ENCODE measurements around the gene KCTD3.

KCTD3 gene

DNA sequence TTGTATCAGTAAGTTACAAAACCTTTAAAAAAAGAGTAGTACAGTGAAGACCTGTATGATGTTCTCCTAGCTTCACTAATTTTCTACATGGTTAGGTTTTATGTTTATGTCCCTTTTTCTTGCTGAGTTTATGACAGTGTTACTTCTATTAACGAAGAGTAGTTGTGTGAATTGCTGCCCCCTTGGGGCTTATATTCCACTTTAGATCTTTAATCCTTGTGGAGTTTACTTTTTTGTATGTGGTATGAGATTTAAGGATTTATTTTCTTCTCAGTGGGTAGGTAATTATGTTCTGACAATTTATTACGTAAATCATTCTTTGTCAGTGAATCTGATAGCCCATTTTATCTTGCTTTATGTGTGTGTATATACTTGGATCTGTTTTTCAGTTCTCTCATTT, 14.8 kb downstream of the KCTD3 start:
- no peak for TF ChIP-seq POLR2AphosphoS5 (IDR thresholded peaks at IDR 0.05; ENCODE audit: low read depth)
- no peak for TF ChIP-seq SPI1 (IDR thresholded peaks at IDR 0.05; ENCODE audit: borderline replicate concordance, low read depth)
- TF ChIP-seq GABPA (IDR thresholded peaks at IDR 0.05; ENCODE audit: low read depth): no peak
- TF ChIP-seq, protein P1, sequence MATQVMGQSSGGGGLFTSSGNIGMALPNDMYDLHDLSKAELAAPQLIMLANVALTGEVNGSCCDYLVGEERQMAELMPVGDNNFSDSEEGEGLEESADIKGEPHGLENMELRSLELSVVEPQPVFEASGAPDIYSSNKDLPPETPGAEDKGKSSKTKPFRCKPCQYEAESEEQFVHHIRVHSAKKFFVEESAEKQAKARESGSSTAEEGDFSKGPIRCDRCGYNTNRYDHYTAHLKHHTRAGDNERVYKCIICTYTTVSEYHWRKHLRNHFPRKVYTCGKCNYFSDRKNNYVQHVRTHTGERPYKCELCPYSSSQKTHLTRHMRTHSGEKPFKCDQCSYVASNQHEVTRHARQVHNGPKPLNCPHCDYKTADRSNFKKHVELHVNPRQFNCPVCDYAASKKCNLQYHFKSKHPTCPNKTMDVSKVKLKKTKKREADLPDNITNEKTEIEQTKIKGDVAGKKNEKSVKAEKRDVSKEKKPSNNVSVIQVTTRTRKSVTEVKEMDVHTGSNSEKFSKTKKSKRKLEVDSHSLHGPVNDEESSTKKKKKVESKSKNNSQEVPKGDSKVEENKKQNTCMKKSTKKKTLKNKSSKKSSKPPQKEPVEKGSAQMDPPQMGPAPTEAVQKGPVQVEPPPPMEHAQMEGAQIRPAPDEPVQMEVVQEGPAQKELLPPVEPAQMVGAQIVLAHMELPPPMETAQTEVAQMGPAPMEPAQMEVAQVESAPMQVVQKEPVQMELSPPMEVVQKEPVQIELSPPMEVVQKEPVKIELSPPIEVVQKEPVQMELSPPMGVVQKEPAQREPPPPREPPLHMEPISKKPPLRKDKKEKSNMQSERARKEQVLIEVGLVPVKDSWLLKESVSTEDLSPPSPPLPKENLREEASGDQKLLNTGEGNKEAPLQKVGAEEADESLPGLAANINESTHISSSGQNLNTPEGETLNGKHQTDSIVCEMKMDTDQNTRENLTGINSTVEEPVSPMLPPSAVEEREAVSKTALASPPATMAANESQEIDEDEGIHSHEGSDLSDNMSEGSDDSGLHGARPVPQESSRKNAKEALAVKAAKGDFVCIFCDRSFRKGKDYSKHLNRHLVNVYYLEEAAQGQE (IDR thresholded peaks at IDR 0.05; ENCODE audit: insufficient replicate concordance, low read depth): no peak
- Histone ChIP-seq H3K27ac (replicated peaks) (no peak overlapping the region), H3K4me3 (replicated peaks; ENCODE audit: insufficient read depth, low read length) (no peak overlapping the region), H3K27me3 (ENCODE audit: insufficient read depth, poor library complexity, severe bottlenecking) (no peaks in the 10 kb centered on the region)
- DNase-seq (ENCODE audit: low read depth in 1 of 2, low spot score in 1 of 2): no peak

DNA sequence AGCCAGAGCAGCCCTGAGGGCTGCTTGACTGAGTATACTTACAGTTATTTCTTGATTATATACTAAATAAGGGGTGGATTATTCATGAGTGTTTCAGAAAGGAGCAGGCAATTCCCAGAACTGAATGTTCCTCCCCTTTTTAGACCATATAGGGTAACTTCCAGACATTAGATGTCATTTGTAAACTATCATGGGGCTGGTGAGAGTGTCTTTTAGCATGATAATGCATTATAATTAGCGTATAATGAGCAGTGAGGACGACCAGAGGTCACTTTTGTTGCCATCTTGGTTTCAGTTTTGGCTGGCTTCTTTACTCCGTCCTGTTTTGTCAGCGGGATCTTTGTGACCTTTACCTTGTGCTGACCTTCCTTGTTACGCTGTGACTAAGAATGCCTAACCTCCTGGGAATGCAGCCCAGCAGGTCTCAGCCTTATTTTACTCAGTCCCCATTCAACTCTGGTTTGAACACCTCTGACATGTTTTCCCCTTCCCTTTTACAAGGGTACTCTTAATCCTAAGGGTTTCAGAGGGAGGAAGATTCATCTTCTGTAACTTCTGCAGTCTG, 16.2 kb downstream of the KCTD3 start:
- Histone ChIP-seq H3K4me3 (replicated peaks; ENCODE audit: insufficient read depth, low read length) (no peak overlapping the region), H3K27me3 (ENCODE audit: insufficient read depth, poor library complexity, severe bottlenecking) (no peaks in the 10 kb centered on the region), H3K27ac (replicated peaks) (no peak overlapping the region)
- no peak for DNase-seq (ENCODE audit: low read depth in 1 of 2, low spot score in 1 of 2)
- TF ChIP-seq, protein P1 (IDR thresholded peaks at IDR 0.05; ENCODE audit: insufficient replicate concordance, low read depth): no peak
- TF ChIP-seq SPI1 (IDR thresholded peaks at IDR 0.05; ENCODE audit: borderline replicate concordance, low read depth) (no peak), POLR2AphosphoS5 (IDR thresholded peaks at IDR 0.05; ENCODE audit: low read depth) (no peak)

DNA sequence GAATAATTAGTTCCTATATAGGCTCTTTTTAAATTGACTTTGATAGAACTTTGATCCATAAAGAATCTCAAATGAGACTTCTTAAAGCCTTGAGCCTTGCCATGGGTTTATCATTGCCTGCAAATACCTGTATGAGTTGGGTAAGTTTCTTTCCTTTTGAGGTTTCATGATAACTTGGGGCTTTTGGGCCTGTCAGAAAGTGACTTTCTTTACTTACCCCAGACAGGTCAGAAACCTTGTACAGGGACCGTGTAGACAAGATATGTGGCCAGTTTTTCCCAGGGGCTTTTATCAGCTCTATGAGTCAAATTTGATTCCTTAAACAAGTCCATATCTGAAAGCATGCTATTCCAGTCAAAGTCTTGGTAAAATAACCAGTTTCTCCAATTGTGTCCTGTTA, 17.3 kb downstream of the KCTD3 start:
- no peak for DNase-seq (ENCODE audit: low read depth in 1 of 2, low spot score in 1 of 2)
- H3K27ac ChIP-seq (replicated peaks): no peak overlapping the region

More for the DNA sequence above, 17.3 kb downstream of the KCTD3 start:
- Histone ChIP-seq H3K27me3 (ENCODE audit: insufficient read depth, poor library complexity, severe bottlenecking) (no peaks in the 10 kb centered on the region), H3K4me3 (replicated peaks; ENCODE audit: insufficient read depth, low read length) (no peak overlapping the region)
- TF ChIP-seq SPI1 (IDR thresholded peaks at IDR 0.05; ENCODE audit: borderline replicate concordance, low read depth) (no peak), POLR2AphosphoS5 (IDR thresholded peaks at IDR 0.05; ENCODE audit: low read depth) (no peak), GABPA (IDR thresholded peaks at IDR 0.05; ENCODE audit: low read depth) (no peak)
- TF ChIP-seq, protein P1 (IDR thresholded peaks at IDR 0.05; ENCODE audit: insufficient replicate concordance, low read depth): no peak
- TF ChIP-seq, protein P2, sequence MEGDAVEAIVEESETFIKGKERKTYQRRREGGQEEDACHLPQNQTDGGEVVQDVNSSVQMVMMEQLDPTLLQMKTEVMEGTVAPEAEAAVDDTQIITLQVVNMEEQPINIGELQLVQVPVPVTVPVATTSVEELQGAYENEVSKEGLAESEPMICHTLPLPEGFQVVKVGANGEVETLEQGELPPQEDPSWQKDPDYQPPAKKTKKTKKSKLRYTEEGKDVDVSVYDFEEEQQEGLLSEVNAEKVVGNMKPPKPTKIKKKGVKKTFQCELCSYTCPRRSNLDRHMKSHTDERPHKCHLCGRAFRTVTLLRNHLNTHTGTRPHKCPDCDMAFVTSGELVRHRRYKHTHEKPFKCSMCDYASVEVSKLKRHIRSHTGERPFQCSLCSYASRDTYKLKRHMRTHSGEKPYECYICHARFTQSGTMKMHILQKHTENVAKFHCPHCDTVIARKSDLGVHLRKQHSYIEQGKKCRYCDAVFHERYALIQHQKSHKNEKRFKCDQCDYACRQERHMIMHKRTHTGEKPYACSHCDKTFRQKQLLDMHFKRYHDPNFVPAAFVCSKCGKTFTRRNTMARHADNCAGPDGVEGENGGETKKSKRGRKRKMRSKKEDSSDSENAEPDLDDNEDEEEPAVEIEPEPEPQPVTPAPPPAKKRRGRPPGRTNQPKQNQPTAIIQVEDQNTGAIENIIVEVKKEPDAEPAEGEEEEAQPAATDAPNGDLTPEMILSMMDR (IDR thresholded peaks at IDR 0.05; ENCODE audit: insufficient read depth, low read length): no peak

Data from HL-60 (cell line).